Measurements from ENCODE around the gene CNOT4. TPM values are rescaled to one million over a fixed set of nuclear protein-coding genes. Genes with fewer than 3 reads are reported as not detected.

Gene CNOT4
- total RNA-seq, 1 donor from 2014 or later = 9.4 TPM

DNA sequence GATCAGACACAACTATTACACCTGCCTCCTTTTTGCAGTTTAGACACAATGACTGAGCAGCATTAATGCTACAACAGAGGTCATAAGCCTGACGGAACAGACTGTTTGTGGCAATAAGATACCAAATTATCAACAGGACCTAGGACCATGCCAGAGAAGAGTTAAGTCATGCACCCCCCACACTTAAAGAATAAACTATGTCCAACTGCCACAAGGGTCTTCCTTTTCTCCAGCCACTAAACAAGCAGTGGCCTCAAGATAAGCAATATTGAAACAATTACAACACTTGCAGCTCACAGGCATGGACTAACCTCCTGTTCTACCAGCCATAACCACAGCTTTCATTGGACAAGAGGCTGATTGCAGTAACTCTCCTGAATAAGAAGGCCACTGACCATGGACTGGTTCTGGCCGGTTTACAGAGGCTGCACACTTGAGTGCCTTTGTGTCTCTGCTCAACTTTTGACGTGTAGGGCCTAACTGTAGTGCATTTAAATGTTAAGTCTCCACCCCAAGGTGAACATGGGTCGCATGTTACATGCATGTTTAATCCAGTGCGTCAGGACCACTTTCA is 171.8 kb downstream of the CNOT4 start:
- TF ChIP-seq, protein P1, sequence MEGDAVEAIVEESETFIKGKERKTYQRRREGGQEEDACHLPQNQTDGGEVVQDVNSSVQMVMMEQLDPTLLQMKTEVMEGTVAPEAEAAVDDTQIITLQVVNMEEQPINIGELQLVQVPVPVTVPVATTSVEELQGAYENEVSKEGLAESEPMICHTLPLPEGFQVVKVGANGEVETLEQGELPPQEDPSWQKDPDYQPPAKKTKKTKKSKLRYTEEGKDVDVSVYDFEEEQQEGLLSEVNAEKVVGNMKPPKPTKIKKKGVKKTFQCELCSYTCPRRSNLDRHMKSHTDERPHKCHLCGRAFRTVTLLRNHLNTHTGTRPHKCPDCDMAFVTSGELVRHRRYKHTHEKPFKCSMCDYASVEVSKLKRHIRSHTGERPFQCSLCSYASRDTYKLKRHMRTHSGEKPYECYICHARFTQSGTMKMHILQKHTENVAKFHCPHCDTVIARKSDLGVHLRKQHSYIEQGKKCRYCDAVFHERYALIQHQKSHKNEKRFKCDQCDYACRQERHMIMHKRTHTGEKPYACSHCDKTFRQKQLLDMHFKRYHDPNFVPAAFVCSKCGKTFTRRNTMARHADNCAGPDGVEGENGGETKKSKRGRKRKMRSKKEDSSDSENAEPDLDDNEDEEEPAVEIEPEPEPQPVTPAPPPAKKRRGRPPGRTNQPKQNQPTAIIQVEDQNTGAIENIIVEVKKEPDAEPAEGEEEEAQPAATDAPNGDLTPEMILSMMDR (conservative IDR thresholded peaks at IDR 0.05; ENCODE audit: low read depth, low read length) = no peak
- DNase-seq (ENCODE audit: low read depth) = no peak
- no peak overlapping the region for H3K4me3 ChIP-seq (ENCODE audit: low read depth, low read length)

DNA sequence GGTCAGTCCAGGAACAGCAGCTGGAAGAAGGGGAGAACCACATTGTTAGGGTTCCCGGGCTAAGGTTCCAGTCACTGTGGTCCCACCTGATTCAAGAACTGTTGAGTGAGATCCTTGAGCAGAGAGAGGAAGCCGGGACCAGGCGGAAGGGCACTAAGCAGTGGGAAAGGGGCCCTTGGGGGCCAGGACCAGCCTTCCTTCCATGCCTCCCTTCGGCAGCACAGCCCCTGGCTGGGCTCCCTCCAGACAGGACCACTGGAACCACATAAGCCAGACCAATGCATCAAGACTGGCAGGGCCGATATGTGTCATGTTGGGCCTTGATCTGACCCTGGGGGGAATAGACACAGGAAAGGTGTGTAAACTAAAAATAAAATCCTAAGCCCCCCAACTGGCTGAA is 172.4 kb downstream of the CNOT4 start:
- TF ChIP-seq, protein P1 (conservative IDR thresholded peaks at IDR 0.05; ENCODE audit: low read depth, low read length) = no peak
- no peak for DNase-seq (ENCODE audit: low read depth)

DNA sequence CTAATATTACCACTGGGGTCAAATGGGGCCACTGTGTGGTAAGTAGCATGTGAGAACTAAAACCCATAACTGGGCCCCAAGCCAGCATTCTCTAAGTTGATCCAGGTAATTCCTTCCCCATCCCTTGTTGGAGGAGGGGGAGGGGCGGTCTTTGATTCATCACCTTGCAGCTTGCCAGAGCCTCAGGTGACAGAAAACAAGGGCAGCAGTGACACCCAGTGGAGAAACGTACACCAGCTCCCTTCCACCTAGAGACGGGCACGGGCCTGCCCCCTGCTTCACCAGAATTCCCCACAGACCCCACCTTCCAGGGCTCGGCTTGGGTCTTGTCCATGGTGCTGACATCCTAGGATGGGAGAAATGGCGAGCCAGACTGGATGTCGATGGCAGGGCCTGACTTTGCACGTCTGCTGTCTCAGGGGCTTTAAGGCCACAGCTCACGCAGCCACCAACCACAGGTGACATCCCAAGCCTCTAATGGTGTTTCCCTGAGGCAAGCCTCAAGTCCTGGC is 174.2 kb downstream of the CNOT4 start:
- no peak for DNase-seq (ENCODE audit: low read depth)
- TF ChIP-seq, protein P1 (conservative IDR thresholded peaks at IDR 0.05; ENCODE audit: low read depth, low read length) = peak; percentile 87
- no peak overlapping the region for H3K4me3 ChIP-seq (ENCODE audit: low read depth, low read length)

More for the DNA sequence above, 172.4 kb downstream of the CNOT4 start:
- H3K4me3 ChIP-seq (ENCODE audit: low read depth, low read length) = no peak overlapping the region

DNA sequence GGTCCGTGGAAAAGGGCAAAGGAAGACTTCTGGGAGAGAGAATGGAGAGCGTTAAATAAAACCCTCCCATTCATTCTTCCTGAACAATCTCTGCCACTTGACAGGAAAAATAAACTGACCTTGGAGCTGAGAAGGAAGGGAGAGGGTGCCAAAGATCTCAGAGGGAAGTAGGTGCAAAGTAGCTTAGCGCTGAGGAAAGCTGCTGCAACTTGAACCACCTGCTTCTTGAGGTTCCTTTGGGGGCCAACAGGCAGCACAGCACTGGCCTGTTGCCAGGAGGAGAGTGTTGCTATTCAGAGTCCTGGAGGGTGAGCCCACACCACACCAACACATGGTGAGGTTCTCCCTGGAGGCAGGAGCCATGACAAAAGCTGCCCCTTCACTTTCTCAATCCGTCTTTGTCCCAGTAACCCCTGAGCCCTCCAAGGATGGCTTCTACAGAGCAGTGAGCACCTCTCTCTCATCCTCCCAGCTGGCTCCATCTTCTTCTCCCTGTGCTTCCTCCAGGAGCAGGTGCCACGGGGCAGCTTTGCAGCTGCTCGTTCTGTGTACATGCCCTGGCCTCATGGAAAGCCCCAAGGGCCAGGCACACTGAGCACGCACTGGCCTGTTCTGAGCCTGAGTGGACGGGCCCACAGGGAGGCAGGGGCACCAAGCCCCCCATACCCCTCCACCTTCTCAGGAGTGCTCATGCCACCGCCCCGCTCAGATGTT is 174.9 kb downstream of the CNOT4 start:
- no peak for DNase-seq (ENCODE audit: low read depth)
- TF ChIP-seq, protein P1 (conservative IDR thresholded peaks at IDR 0.05; ENCODE audit: low read depth, low read length) = no peak
- no peak overlapping the region for H3K4me3 ChIP-seq (ENCODE audit: low read depth, low read length)

DNA sequence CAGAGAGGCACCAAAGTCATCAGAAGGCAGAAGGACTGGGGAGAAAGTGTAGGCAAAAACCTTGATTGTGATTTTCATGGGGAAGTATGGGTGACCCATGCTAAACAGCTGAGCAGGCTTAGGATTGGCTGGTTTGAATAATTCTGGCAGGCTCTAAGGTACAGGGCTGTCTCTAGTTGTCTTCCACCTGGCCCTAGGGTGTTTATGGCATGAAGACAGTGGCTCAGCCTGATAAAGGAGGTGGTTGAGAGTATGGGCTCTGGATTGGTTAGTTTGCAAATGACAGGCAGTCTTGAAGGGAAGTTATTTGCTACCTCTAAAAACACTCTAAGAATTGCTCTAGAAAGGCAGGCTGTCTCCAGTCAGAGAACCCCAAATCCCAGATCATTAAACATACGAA is 176.0 kb downstream of the CNOT4 start:
- DNase-seq (ENCODE audit: low read depth) = no peak
- no peak overlapping the region for H3K4me3 ChIP-seq (ENCODE audit: low read depth, low read length)
- TF ChIP-seq, protein P1 (conservative IDR thresholded peaks at IDR 0.05; ENCODE audit: low read depth, low read length) = no peak

DNA sequence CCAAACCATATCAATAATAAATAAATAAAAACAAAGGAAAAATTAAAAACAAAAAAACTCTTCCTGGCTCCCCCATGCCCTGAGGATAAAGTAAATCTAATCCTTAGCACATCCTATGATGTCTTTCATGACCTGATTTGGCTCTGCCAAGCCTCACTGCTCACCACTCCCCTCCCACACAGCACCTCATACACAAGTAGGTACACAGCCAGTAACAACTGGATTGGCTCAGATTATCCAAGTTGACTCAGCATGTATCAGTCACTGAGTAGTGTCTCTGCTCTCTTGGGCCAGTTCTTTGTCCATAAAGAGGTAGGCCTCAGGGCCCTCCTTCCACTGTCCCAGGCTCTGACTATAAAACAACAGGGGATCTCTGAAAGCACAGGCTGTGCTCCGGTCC is 176.7 kb downstream of the CNOT4 start:
- peak; percentile 85 for DNase-seq (ENCODE audit: low read depth)
- TF ChIP-seq, protein P1 (conservative IDR thresholded peaks at IDR 0.05; ENCODE audit: low read depth, low read length) = no peak
- H3K4me3 ChIP-seq (ENCODE audit: low read depth, low read length) = no peak overlapping the region
